Activated CD8-positive, alpha-beta memory T cell treated with anti-CD3 and anti-CD28 coated beads for 24 hours (primary cell): ENCODE measurements around the gene COPE.

Source experiments
- DNase-seq: peaks from one replicate; pipeline ENCODE4 v3.0.0-alpha.2; 2020

The COPE gene

DNA sequence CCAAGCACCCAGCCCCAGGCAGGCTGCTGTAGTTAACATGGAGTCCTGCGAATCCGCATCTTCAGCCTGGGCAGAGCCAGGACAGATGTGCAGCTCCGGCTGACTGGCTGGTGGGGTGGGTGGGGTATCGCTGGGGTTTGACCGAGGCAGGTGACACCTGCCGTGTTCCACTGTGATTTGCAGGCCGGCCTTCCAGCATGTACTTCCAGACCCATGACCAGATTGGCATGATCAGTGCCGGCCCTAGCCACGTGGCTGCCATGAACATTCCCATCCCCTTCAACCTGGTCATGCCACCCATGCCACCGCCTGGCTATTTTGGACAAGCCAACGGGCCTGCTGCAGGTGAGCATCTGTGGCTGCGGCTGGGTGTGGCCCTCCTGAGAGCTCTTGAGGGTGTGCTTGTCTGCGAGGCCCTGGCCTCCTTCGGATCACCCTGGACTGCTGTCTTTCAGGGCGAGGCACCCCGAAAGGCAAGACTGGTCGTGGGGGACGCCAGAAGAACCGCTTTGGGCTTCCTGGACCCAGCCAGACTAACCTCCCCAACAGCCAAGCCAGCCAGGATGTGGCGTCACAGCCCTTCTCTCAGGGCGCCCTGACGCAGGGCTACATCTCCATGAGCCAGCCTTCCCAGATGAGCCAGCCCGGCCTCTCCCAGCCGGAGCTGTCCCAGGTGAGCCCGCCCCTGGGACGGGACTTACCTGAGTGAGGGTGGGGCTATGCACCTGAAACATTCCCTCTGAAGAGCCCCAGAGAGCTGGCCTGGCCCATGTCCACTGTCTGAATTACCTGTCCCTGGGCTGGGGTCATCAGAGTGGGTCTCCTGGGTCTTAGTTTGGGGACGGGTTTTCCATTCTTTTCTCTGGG, 53.8 kb downstream of the COPE start:
- DNase-seq, result no peak

DNA sequence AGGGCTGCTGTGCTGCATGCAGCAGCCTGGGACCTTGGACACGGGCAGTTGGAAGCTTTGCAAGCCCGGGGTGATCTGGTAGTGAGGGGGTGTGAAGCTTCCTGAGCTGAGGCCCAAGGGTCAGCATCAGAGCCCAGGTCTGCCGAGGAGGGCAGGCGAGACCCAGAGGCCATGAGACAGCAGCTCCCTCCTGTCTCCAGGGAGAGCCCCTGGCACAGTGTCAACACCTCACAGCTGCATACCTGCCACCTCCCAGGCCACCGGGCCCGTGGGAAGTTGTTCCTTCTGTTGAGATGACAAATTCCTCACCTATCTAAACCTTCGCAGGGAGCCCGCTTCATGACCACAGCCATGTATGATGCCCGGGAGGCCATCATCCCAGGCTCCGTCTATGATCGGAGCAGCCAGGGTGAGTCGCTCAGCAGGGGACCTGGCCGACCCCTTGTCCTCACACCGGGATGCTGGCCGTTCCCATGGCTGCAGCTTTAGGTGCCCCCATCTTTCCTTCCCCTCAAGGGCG, 55.3 kb downstream of the COPE start:
- no peak for DNase-seq

DNA sequence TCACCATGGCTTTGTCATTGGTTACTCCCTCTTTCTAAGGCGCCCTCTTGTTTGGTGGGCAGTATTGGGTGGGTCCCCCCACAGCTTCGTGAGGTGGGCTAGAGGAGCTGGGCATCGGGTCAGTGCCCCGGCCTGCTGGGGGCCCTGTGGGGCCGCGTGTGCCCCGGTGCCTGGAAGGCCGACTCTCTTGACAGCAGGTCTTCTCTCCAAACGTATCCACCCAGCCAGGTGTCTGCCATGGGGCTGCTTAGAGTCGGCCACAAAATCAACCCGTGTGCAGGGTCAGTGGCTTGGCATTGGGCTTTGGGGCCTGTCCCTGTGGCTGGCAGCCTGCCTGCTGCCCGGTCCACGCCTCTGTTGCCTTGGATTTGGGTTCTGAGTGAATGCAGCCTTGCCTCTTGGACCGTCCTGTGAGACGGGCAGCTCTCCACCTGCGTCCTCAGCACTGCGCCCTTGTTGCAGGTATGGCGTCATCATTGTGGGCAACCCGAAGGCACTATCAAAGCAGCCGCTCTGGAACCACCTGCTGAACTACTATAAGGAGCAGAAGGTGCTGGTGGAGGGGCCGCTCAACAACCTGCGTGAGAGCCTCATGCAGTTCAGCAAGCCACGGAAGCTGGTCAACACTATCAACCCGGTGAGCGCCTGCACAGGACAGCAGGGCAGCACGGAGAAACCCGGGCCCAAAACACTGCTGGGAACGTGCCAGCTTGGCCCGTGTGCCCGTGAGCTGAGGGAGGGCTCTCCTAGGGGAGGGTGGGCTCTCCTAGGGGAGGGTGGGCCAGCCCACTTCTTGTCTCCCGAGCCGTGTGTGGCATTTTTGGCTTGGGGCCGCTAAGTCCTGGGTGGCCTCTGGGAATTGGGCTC, 56.0 kb downstream of the COPE start:
- no peak for DNase-seq

DNA sequence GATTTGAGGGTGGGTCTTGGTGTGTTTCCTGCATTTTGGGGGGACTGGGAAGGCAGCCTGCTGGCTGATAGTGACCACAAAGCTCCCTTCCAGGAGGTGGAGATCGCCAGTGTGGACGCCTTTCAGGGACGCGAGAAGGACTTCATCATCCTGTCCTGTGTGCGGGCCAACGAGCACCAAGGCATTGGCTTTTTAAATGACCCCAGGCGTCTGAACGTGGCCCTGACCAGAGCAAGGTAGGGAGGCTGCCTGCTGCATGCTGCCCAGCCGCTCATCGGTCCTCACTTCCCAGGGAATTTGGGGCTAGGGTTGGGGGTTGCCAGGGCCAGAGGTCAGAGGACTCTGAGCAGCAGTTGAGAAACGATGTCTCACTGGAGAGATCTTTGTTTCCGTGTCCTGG, 57.3 kb downstream of the COPE start:
- no peak for DNase-seq

DNA sequence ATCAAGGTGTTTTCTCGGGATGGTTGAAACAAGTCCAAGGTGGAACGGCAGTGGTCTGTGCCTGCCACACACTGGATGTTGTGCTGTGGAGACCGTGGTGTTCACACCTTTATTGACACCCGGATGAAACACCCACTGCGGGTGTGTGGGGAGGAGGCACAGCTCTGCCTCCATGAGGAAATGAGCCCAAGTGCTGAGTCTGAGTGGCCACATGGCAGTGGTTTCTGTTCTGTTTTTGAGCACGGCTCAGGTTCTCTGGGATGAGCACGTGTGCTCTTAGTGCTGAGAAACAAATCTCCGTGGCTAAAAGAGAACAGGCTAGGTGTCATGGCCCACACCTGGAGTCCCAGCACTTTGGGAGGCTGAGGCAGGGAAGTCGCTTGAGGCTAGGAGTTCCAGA, 58.0 kb downstream of the COPE start:
- no peak for DNase-seq

DNA sequence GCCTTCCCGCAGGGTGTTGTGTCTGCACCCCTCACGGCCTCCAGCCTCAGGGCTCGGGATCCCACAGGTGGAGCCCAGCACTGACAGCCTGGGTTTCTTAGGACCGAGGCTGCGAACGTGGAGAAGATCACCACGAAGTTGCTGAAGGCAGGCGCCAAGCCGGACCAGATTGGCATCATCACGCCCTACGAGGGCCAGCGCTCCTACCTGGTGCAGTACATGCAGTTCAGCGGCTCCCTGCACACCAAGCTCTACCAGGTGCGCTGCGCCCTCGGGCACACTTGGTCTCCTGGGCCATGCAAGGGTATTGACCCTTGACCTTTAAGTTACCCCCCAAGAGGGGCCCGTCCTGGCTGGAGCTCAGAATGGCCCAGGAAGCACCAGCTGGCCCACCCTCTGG, 58.5 kb downstream of the COPE start:
- DNase-seq, result no peak

DNA sequence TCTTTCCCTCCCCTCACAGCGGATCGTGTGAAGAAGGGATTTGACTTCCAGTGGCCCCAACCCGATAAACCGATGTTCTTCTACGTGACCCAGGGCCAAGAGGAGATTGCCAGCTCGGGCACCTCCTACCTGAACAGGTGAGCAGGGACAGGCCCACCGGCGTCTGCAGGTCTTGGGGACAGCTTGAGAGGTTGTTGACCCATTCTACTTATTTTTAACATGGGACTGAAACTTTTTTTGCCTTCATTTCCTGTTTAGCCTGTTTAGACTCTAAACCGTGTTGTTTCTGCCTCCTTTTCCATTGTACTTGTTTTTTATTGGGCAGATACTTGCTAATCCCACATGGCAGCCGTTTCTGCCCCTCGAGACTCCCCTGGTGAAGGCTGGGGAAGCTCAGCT, 58.9 kb downstream of the COPE start:
- no peak for DNase-seq

DNA sequence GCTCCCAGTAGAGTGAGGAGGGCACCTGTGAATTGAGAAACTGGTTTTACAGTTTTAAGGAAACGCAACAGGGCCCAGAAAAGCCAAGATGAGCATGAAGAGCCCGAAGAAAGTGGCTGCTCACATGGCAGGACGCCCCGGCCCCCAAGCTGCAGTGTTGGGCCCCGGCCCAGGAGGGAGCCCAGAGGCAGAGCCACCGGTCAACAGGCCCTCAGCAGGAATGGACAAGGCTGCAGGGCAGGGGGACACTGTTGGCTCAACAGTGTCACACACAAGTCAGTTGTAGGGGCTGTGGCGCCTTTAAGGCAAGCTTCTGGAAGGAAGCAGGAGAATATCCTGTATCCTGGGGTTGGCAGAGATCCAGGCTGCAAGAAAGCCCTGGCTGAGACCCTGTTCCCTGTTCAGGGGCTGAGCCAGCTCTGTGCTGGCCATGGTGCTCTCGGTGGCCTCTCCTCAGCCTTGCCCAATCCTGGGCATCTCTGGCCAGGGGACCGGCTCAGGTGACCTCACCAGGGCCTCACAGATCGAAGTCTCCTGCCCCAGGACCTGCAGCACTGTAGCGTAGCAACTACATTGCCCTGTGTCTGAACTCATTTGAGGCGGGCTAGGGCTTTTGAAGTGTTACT, 59.4 kb downstream of the COPE start:
- no peak for DNase-seq

DNA sequence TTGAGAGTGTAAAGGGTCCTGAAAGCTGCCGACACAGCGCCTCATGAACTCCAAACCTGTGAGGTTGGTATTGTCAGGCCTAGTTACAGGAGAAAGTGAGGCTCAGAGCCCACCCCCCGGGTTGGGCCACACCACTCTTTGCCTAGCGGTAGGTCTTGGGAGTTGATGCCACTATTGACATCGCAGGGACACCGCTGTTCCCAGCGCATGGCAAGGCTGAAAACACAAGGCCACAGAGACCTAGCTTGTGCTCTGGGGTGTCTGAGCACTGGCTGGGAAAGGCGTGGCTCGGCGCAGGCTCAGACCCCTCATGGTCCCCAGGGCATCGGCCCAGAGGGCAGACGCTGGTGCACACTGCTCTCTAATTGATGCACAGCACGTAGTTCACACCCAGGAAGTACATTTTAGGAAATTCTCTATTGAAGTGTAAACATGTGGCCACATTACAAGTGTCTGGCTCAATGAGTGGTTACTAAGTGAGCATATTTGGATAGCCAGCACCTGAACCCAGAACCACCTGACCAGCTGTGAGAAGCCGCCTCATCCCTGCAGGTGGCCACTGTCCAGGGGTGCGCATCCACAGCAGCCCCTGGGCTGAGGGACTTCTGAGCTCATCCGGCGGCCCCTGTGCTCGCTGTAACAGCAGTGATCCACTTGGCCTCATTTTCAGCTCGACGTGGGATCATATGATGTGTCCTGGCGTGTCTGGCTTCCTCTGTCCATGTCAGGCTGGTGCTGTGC, 60.1 kb downstream of the COPE start:
- no peak for DNase-seq

DNA sequence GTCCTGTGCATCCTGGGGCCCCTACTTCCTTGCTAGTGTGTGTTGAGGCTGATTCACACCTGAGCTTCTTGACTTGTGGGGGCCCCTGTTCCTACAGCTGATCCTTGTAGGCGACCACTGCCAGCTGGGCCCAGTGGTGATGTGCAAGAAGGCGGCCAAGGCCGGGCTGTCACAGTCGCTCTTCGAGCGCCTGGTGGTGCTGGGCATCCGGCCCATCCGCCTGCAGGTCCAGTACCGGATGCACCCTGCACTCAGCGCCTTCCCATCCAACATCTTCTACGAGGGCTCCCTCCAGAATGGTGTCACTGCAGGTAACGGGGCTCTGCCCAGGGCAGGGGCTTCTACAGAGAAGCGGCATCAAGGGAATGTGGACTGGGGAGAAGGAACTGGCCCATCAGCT, 62.0 kb downstream of the COPE start:
- no peak for DNase-seq

DNA sequence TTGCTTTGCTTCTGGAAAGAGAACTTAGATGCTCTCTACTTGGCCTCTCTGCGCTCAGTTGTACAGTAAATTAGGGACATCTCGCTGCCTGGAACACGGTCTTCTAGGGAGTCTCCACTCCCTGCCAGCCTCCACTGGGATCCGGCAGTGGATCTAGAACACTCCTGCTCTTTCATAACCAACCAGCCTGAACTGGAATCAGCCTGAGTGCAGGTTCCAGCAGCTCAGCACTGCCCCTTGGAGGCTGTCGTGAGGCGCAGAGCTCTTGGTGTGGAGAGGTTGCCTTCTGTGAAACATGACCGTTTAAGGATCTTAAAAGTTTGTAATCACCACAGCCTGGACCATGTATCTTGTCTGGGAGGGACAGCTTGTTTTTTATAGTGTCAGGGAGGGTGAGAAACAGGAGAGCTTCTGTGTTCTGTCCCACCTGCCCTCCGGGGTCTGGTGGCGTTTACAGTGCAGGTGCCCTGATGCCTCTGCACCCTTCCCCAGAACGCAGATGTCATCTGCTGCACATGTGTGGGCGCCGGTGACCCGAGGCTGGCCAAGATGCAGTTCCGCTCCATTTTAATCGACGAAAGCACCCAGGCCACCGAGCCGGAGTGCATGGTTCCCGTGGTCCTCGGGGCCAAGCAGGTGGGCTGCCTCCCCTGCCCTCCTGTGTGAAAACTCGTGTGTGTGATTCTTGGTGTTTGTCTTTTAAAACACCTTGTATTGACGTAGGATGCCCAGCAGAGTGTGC, 62.6 kb downstream of the COPE start:
- no peak for DNase-seq

DNA sequence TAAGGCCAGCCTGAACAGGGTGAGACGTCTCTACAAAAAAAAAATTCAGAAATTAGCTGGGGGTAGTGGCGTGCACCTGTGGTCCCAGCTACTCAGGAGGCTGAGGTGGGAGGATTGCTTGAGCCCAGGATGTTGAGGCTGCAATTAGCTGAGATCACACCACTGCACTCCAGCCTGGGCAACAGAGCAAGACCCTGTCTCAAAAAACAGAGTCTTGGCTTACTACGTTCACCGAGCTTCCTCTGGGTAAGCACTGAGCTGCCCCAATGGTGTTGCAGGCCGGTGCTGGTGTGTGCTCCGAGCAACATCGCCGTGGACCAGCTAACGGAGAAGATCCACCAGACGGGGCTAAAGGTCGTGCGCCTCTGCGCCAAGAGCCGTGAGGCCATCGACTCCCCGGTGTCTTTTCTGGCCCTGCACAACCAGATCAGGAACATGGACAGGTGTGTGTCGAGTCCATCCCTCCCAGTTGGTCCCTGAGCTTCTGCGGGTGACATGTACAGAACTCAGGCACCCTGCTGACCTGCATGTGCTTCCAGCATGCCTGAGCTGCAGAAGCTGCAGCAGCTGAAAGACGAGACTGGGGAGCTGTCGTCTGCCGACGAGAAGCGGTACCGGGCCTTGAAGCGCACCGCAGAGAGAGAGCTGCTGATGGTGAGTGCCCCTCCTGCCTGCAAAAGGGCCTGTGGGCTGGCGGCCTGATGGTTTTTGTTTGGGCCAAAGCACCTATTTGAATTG, 63.4 kb downstream of the COPE start:
- no peak for DNase-seq

DNA sequence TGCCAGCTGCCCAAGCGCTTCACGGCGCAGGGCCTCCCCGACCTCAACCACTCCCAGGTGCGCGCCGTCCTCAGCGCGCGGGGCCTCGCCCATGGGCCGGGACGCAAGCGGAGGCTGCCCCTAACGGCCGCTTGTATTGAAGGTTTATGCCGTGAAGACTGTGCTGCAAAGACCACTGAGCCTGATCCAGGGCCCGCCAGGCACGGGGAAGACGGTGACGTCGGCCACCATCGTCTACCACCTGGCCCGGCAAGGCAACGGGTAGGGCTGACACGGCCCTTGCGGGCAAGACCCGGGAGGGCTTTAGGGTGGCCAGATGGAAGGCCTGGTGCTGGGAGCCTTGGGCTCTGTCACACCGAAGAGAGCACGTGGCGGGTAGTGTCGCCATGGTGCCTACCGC, 64.2 kb downstream of the COPE start:
- no peak for DNase-seq

DNA sequence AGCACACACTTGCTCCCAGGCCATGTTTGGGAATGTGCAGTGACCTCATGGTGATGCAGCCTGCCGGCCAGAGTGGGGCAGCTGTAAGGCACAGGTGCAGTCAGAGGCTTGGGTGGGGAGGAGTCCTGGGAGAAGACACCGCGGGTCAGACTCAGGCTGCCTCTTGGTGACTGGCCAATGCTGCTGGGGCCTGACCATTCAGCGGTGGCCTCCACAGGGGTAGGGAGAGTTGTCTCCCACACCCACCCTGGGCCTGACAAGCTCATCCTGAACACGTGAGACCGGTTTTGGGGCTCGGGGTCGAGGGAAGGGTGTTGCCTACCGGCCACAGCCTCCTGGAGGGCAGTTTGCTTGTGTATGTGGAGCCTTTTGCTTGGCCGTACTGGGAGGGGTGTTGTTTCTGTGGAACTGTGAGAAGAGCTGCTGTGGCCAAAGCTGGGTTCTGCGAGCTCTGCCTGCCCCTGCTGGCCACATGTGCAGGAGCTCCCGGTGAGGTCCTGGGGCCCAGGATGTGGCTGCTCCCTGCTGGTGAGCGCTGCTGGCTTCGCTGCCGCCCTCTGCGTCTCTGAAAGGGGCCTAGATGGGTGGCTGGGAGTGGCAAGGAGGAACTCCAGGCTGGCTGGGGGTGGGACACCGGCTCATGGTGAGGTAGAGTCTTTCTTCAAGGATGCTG, 65.3 kb downstream of the COPE start:
- no peak for DNase-seq

DNA sequence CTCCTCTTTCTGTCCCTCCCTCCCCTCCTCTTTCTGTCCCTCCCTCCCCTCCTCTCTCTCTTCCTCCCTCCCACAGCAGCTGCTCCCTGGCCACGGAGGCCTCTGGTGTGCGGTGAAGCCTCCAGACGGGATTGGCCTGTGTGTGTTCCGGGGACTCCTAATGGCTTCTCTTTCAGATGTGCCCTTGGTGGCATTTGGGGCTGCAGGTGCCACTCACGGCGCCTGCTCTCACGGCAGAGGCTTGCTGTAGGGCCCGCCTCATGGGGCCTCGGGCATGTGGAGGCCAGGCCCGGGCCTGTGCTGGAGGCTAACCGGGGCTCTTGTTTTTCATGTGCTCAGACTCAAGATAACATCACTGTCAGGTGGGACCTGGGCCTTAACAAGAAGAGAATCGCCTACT, 66.5 kb downstream of the COPE start:
- DNase-seq, result no peak

DNA sequence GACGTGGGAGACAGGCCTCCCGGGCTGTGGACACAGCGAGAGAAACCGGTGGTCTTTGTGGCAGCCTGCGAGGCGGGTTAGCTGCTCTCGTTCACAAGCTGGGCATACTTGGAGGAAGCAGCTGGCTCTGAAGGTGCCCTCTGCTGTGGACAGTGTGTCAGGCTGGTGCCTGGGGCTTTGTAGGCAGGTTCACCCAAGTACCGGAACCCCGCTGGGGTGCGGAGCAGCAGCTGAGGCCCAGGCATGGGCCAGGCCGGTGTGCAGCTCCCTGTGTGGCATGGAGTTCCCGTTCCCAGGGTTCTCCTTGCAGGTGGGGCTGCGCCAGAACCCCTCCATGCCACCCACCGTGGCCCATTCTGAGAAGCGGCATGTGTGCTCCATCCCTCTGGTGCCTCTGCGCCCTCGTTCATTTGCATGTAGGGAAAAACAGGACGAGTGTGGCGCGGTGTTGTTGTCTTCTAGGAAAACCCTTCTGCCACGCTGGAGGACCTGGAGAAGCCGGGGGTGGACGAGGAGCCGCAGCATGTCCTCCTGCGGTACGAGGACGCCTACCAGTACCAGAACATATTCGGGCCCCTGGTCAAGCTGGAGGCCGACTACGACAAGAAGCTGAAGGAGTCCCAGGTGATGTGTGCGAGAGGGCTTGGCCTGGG, 67.4 kb downstream of the COPE start:
- no peak for DNase-seq

DNA sequence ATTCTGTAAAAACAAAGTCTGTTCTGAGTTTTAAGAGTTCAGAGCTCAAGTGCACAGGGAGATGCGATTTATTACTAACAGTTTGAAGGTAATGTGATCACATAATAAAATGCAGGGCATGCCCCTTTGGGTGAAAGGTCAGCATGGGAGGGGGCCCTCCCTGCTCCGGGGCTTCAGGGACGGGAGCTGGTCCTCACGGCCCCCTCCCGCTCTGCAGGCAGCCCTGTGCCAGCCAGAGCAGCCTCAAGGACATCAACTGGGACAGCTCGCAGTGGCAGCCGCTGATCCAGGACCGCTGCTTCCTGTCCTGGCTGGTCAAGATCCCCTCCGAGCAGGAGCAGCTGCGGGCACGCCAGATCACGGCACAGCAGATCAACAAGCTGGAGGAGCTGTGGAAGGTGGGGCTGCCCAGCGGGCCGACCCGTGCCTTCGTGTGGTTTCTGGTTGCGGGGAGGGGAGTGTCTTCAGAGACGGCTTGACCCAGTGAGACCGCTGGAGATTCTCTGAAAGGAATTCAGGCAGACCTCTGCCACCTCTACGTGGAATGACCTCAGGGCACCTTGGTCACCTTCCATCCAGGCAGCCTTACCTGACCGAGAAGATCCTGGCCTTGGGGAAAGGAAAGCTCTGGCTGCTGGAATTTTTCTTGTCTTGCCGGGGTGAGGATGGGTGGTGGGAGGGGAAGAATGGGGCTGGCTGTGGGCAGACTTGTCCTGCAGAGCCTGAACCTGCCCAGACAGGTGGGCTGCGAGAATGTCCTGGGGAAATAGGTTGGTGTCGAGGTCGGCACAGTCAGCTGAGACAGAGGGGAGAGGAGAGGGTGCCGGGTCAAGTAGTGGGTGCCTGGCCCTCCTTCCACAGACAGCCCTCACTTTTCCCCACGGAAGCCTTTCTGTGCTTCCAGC, 68.5 kb downstream of the COPE start:
- no peak for DNase-seq

DNA sequence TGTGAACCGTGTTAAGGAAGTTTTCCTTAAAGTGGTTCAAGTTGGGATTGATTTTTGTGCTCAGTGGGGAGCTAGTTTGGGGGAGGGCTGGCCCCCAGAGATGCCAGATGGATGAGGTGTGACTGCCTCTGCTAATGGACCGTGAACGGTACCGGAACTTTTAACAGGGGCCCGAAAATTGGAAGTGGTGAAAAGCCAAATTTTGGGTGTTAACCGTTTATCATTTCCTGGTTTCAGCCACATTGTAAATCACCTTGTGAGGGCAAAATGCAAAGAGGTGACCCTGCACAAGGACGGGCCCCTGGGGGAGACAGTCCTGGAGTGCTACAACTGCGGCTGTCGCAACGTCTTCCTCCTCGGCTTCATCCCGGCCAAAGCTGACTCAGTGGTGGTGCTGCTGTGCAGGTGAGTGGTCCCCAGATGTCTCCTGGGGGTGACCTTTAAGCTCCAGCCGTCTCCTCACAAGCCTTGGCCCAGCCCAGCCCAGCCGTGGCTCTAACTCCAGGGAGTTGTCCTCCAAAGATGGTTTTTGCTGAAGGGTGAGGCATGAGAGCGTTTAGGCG, 69.3 kb downstream of the COPE start:
- DNase-seq, result no peak
